ENCODE data around the gene RPL36AL. TPM values are rescaled to one million over a fixed set of nuclear protein-coding genes. Genes with fewer than 3 reads are reported as not detected.

The RPL36AL gene
- total RNA-seq, 1 donor from 2014 or later = 149 TPM

DNA sequence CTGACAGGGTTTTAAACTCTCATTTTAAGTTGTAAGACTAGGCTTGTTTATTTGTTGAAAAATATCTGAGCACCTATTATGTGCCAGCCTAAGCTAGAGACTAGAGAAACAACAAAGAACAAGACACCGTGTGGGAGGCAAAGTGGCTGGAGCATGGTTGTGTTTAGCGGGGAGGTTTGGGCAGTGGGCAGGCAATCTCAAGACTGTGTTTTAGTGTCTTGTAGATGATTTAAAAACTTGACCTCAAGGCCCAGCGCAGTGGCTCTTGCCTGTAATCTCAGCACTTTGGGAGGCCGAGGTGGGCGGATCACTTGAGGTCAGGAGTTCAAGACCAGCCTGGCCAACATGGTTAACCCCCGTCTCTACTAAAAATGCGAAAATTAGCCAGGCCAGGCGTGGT lies 7.8 kb downstream of the RPL36AL start:
- Mint-ChIP-seq H3K36me3 (peaks cover 7% of the 10 kb centered on the region), H3K4me3 (no peak overlapping the region), H3K27ac (peak overlapping the region; percentile 83), H3K27me3 (ENCODE audit: low read depth) (no peaks in the 10 kb centered on the region), H3K9me3 (no peaks in the 10 kb centered on the region), H3K4me1 (peaks cover 14% of the 10 kb centered on the region)
- no peak for DNase-seq (ENCODE audit: low spot score in 2 of 2, unreplicated experiment in 2 of 2)
- TF ChIP-seq, protein P1, sequence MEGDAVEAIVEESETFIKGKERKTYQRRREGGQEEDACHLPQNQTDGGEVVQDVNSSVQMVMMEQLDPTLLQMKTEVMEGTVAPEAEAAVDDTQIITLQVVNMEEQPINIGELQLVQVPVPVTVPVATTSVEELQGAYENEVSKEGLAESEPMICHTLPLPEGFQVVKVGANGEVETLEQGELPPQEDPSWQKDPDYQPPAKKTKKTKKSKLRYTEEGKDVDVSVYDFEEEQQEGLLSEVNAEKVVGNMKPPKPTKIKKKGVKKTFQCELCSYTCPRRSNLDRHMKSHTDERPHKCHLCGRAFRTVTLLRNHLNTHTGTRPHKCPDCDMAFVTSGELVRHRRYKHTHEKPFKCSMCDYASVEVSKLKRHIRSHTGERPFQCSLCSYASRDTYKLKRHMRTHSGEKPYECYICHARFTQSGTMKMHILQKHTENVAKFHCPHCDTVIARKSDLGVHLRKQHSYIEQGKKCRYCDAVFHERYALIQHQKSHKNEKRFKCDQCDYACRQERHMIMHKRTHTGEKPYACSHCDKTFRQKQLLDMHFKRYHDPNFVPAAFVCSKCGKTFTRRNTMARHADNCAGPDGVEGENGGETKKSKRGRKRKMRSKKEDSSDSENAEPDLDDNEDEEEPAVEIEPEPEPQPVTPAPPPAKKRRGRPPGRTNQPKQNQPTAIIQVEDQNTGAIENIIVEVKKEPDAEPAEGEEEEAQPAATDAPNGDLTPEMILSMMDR (IDR thresholded peaks at IDR 0.05; ENCODE audit: unreplicated experiment) = no peak

DNA sequence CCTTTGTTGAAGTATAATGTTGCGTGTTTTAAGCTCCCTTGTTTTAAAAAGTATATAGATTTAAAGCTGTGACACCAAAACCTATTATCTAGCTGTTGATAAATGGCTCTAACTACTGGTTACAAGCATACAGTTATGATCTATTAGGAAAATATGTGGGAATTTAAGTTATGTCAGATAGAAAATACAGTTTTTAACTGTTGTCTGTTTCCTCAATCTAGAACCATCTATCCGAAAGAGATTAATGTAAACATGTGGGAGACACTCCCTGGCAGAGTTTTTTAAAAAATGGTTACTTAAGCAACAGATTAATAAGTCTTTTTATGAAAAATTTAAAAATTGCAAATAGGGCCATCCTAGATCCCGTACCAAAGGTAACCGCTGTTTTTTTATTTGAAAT lies 8.2 kb downstream of the RPL36AL start:
- H3K27me3 Mint-ChIP-seq (ENCODE audit: low read depth) = no peaks in the 10 kb centered on the region
- DNase-seq (ENCODE audit: low spot score in 2 of 2, unreplicated experiment in 2 of 2) = no peak
- H3K9me3 Mint-ChIP-seq = no peaks in the 10 kb centered on the region
- TF ChIP-seq, protein P1 (IDR thresholded peaks at IDR 0.05; ENCODE audit: unreplicated experiment) = no peak
- peak overlapping the region; percentile 83 for H3K27ac Mint-ChIP-seq
- H3K36me3 Mint-ChIP-seq = peaks cover 7% of the 10 kb centered on the region
- H3K4me3 Mint-ChIP-seq = no peak overlapping the region
- peaks cover 12% of the 10 kb centered on the region for H3K4me1 Mint-ChIP-seq

DNA sequence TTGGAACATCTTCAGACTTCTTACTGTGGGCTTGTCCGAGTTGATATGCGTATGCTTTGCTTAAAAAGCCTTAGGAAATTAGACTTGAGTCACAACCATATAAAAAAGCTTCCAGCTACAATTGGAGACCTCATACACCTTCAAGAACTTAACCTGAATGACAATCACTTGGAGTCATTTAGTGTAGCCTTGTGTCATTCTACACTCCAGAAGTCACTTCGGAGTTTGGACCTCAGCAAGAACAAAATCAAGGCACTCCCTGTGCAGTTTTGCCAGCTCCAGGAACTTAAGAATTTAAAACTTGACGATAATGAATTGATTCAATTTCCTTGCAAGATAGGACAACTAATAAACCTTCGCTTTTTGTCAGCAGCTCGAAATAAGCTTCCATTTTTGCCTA lies 12.8 kb downstream of the RPL36AL start:
- H3K4me1 Mint-ChIP-seq = peaks cover 10% of the 10 kb centered on the region
- H3K36me3 Mint-ChIP-seq = peaks cover 5% of the 10 kb centered on the region
- no peaks in the 10 kb centered on the region for H3K27me3 Mint-ChIP-seq (ENCODE audit: low read depth)
- DNase-seq (ENCODE audit: low spot score in 2 of 2, unreplicated experiment in 2 of 2) = no peak
- no peaks in the 10 kb centered on the region for H3K9me3 Mint-ChIP-seq
- H3K27ac Mint-ChIP-seq = no peak overlapping the region
- TF ChIP-seq, protein P1 (IDR thresholded peaks at IDR 0.05; ENCODE audit: unreplicated experiment) = no peak
- no peak overlapping the region for H3K4me3 Mint-ChIP-seq

DNA sequence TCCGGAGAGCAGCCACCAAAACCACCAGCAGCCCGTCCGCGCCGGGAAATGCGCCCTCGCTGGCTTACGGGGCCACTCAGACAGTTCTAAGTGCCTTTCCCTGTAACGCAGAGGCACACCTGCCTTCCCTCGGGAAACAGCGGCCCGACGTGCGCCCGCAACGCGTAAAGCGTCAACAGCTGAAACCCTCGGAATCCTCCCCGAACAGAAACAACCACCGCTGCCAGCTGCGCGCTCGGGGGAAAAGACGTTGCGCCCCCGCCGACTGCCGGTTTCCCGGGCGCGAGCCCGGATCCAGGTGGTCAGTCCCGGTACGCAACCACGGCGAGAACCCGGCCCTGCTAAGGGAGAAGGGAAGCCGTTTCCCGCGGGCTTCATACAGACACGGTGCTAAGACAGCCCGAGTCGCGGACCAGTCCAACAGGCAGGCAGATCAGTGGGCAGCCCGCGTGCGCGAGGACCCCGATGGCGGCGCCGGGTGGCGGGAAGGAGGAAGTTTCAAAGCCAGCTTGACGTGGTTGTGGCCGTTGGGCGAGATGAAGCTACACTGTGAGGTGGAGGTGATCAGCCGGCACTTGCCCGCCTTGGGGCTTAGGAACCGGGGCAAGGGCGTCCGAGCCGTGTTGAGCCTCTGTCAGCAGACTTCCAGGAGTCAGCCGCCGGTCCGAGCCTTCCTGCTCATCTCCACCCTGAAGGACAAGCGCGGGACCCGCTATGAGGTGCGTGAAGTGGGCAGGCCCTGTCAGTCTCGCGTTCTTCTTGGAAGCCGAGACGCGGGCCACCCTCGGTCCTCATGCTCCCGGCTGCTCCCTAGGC lies 21.7 kb downstream of the RPL36AL start, which contains the start of gene LRR1:
Gene LRR1 (plus strand): TSS at position 456 of the 816 bp plus-strand sequence. CDS start 81 bp downstream, at position 537.
- DNase-seq (ENCODE audit: low spot score in 2 of 2, unreplicated experiment in 2 of 2) = peak; percentile 63 to 86
- H3K36me3 Mint-ChIP-seq = no peaks in the 10 kb centered on the region
- no peaks in the 10 kb centered on the region for H3K27me3 Mint-ChIP-seq (ENCODE audit: low read depth)
- TF ChIP-seq, protein P1 (IDR thresholded peaks at IDR 0.05; ENCODE audit: unreplicated experiment) = no peak
- H3K27ac Mint-ChIP-seq = peak within 1 kb of the TSS; percentile 93
- no peaks in the 10 kb centered on the region for H3K9me3 Mint-ChIP-seq
- peaks cover 44% of the 10 kb centered on the region for H3K4me1 Mint-ChIP-seq
- peak within 1 kb of the TSS; percentile 82 for H3K4me3 Mint-ChIP-seq

DNA sequence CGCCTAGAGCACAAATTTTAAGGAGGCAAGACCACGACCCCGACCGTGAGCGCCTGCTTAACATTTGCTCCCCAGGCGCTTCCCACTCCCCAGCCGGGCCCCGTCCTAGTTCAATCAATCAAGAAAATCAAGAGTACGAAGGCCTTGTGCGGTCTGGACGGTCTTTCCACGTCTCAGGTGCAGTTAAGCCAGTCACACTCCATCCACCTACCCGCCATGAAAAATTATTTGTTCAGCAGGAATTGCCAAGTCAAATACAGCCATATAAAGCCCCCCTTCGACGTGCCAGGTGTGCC lies 22.3 kb downstream of the RPL36AL start:
- no peaks in the 10 kb centered on the region for H3K36me3 Mint-ChIP-seq
- H3K9me3 Mint-ChIP-seq = no peaks in the 10 kb centered on the region
- peak overlapping the region; percentile 93 for H3K27ac Mint-ChIP-seq
- H3K4me3 Mint-ChIP-seq = peak overlapping the region; percentile 82
- no peaks in the 10 kb centered on the region for H3K27me3 Mint-ChIP-seq (ENCODE audit: low read depth)
- TF ChIP-seq, protein P1 (IDR thresholded peaks at IDR 0.05; ENCODE audit: unreplicated experiment) = no peak
- H3K4me1 Mint-ChIP-seq = peaks cover 45% of the 10 kb centered on the region
- no peak for DNase-seq (ENCODE audit: low spot score in 2 of 2, unreplicated experiment in 2 of 2)

Measured in mesothelial cell of epicardium (in vitro differentiated cells).